GM23338 (cell line): ENCODE measurements around the gene PRSS48. TPM values are rescaled to one million over a fixed set of nuclear protein-coding genes. Genes with fewer than 3 reads are reported as not detected.

Source experiments
- ATAC-seq: fragments of 200-7000 bp; cut with Tn5 transposase; 3 replicates; pipeline ENCODE4 v1.9.1; 2020
- DNase-seq: peaks from one replicate; pipeline ENCODE4 v3.0.0-alpha.2; 2015; ENCODE audit warnings: low spot score
- H2AFZ ChIP-seq: fragments of 200-600 bp; sonication (generic); 2 replicates; pipeline ENCODE4 v1.8.0; 2016; ENCODE audit warnings: antibody characterized with exemption, mild to moderate bottlenecking, moderate library complexity
- H3F3A ChIP-seq: fragments of 200-600 bp; sonication (generic); replicated peaks from 2 replicates; pipeline ENCODE4 v1.8.0; 2017; ENCODE audit warnings: antibody characterized with exemption, mixed run types, low read depth
- H3K27ac ChIP-seq: fragments of 200-600 bp; sonication (generic); 2 replicates; pipeline ENCODE4 v1.6.1; 2016; ENCODE audit warnings: low read depth
- H3K27me3 ChIP-seq: fragments of 200-600 bp; sonication (generic); 2 replicates; pipeline ENCODE4 v1.8.0; 2016; ENCODE audit warnings: mild to moderate bottlenecking, mixed run types, moderate library complexity; ENCODE audit not compliant: insufficient read depth
- H3K36me3 ChIP-seq: fragments of 200-600 bp; sonication (generic); 2 replicates; pipeline ENCODE4 v1.8.0; 2016; ENCODE audit warnings: mild to moderate bottlenecking; ENCODE audit not compliant: insufficient read depth
- H3K4me1 ChIP-seq: fragments of 200-600 bp; sonication (generic); 2 replicates; pipeline ENCODE4 v1.8.0; 2016; ENCODE audit warnings: mild to moderate bottlenecking, moderate library complexity; ENCODE audit not compliant: insufficient read depth
- H3K4me2 ChIP-seq: fragments of 200-600 bp; sonication (generic); 2 replicates; pipeline ENCODE4 v1.7.1; 2017; ENCODE audit warnings: mixed run types
- H3K4me3 ChIP-seq: fragments of 200-600 bp; sonication (generic); 2 replicates; pipeline ENCODE4 v1.6.1; 2016; ENCODE audit warnings: mixed run types
- H3K79me2 ChIP-seq: fragments of 200-600 bp; sonication (generic); replicated peaks from 2 replicates; pipeline ENCODE4 v1.8.0; 2017; ENCODE audit warnings: mild to moderate bottlenecking; ENCODE audit not compliant: insufficient read depth
- H3K9me2 ChIP-seq: fragments of 200-600 bp; sonication (generic); 2 replicates; pipeline ENCODE4 v1.8.0; 2017; ENCODE audit not compliant: insufficient read depth
- H4K20me1 ChIP-seq: fragments of 200-600 bp; sonication (generic); replicated peaks from 2 replicates; pipeline ENCODE4 v1.8.0; 2017; ENCODE audit warnings: mild to moderate bottlenecking; ENCODE audit not compliant: insufficient read depth
- H3K27ac Mint-ChIP-seq: 2 replicates; pipeline ENCODE4 v1.8.0; 2020; ENCODE audit warnings: inconsistent platforms, mild to moderate bottlenecking, moderate library complexity, mixed read lengths
- H3K27me3 Mint-ChIP-seq: 3 replicates; pipeline ENCODE4 v1.8.0; 2022; ENCODE audit warnings: low read depth, mild to moderate bottlenecking, moderate library complexity, mixed read lengths, inconsistent platforms; ENCODE audit not compliant: insufficient read depth, poor library complexity
- H3K36me3 Mint-ChIP-seq: 3 replicates; pipeline ENCODE4 v1.8.0; 2021; ENCODE audit warnings: low read depth, mild to moderate bottlenecking, inconsistent platforms, moderate library complexity, mixed read lengths
- H3K4me1 Mint-ChIP-seq: 3 replicates; pipeline ENCODE4 v1.8.0; 2020; ENCODE audit warnings: mild to moderate bottlenecking, inconsistent platforms, mixed read lengths
- H3K4me3 Mint-ChIP-seq: 3 replicates; pipeline ENCODE4 v1.8.0; 2021; ENCODE audit warnings: moderate library complexity, mild to moderate bottlenecking, inconsistent platforms, mixed read lengths
- H3K9me3 Mint-ChIP-seq: 3 replicates; pipeline ENCODE4 v1.8.0; 2020; ENCODE audit warnings: moderate library complexity, mild to moderate bottlenecking, inconsistent platforms, mixed read lengths
- CREB1 ChIP-seq: fragments of 250-450 bp; sonication (Bioruptor Pico); IDR thresholded peaks from 2 replicates; pipeline ENCODE4 v1.5.0; 2020; ENCODE audit warnings: low read depth, mild to moderate bottlenecking, moderate library complexity
- EZH2 ChIP-seq: fragments of 200-600 bp; sonication (generic); IDR thresholded peaks from one replicate; pipeline ENCODE4 v1.8.0; 2017; ENCODE audit warnings: antibody characterized with exemption, mild to moderate bottlenecking, low read depth; ENCODE audit not compliant: unreplicated experiment
- EZH2phosphoT487 ChIP-seq: fragments of 200-600 bp; sonication (generic); IDR thresholded peaks from one replicate; pipeline ENCODE4 v1.8.1; 2018; ENCODE audit warnings: antibody characterized with exemption; ENCODE audit not compliant: unreplicated experiment
- JUNB ChIP-seq: IDR thresholded peaks from one replicate; pipeline ENCODE4 v1.6.1; 2016; ENCODE audit warnings: antibody characterized with exemption; ENCODE audit not compliant: unreplicated experiment
- NANOG ChIP-seq: IDR thresholded peaks from 2 replicates; pipeline ENCODE4 v1.6.1; 2016; ENCODE audit warnings: antibody characterized with exemption, borderline replicate concordance
- POLR2AphosphoS5 ChIP-seq: IDR thresholded peaks from 2 replicates; pipeline ENCODE4 v1.6.1; 2016; ENCODE audit warnings: antibody characterized with exemption, low read depth
- STAT1 ChIP-seq: IDR thresholded peaks from one replicate; pipeline ENCODE4 v1.6.1; 2016; ENCODE audit warnings: antibody characterized with exemption; ENCODE audit not compliant: unreplicated experiment
- ZNF114 ChIP-seq: fragments of 250-450 bp; sonication (Bioruptor Pico); IDR thresholded peaks from 2 replicates; pipeline ENCODE4 v1.5.0; 2020; ENCODE audit warnings: mild to moderate bottlenecking, moderate library complexity
- ZNF331 ChIP-seq: fragments of 250-450 bp; sonication (Bioruptor Pico); IDR thresholded peaks from 2 replicates; pipeline ENCODE4 v1.5.0; 2020; ENCODE audit warnings: low read depth, mild to moderate bottlenecking, moderate library complexity
- polyA plus RNA-seq: library from polyadenylated mRNA; unstranded; fragments of >200 nt; fragmentation: Nextera tagmentation; extraction: Ambion mirVana; gene quantifications from 2 replicates; pipeline ENCODE4 v1.2.1, GENCODE V29; 2016
- total RNA-seq: library from RNA; depleted of rRNA; stranded (reverse); fragments of >200 nt; shearing (Covaris generic); gene quantifications from 2 replicates; pipeline ENCODE4 v1.2.3, GENCODE V29; 2014
- TF ChIP-seq, protein P1 (sequence below), 2 experiments: fragments of 200-600 bp in 1 of 2; sonication (generic) in 1 of 2; conservative IDR thresholded peaks; 2 replicates each; pipeline versions ENCODE4 v1.5.1 to v1.6.1; 2016 to 2017; ENCODE audit warnings: antibody characterized with exemption in 2 of 2, low read depth in 2 of 2, mild to moderate bottlenecking in 2 of 2, moderate library complexity in 1 of 2
- TF ChIP-seq, protein P2 (sequence below): IDR thresholded peaks from one replicate; pipeline ENCODE4 v1.6.1; 2018; ENCODE audit warnings: antibody characterized with exemption; ENCODE audit not compliant: unreplicated experiment
- TF ChIP-seq, protein P3 (sequence below): IDR thresholded peaks from 2 replicates; pipeline ENCODE4 v1.6.1; 2016; ENCODE audit warnings: antibody characterized with exemption
- TF ChIP-seq, protein P4 (sequence below): fragments of 250-450 bp; sonication (Bioruptor Pico); IDR thresholded peaks from 2 replicates; pipeline ENCODE4 v1.5.0; 2020; ENCODE audit warnings: mild to moderate bottlenecking, moderate library complexity

Gene PRSS48
- total and polyA plus RNA-seq, 2 experiments from 2014 or later = 0.36 TPM; not detected in 1

DNA sequence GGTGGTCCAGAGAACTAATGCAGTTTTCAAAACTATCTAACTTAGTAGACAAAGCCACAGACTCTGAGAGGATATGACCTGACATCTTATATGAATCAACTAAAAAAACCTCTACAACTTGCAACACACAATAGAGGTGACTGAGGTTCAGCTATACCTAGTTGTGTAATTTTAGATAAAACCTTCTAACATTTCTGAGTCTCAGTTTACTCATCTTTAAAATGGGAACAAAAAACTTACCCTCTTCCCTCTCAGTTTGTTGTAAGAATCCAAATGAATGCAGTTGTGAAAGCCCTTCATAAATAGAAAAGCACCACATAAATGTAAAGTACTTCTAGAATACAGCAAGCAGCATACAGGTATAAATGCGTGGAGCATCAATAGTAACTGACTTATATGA is 42.5 kb downstream of the PRSS48 start:
- Histone ChIP-seq H3F3A (0 out of 2 replicates have a peak, but pooled peaks cover under 1% of the 10 kb centered on the region), H3K27me3 (no peaks in the 10 kb centered on the region), H3K36me3 (no peaks in the 10 kb centered on the region), H3K27ac (no peak overlapping the region; the same call in 1 of the 2 replicates), H3K4me3 (no peak overlapping the region), H2AFZ (no peak overlapping the region), H4K20me1 (peaks cover 13% of the 10 kb centered on the region), H3K4me2 (no peak overlapping the region), H3K79me2 (peaks cover 97% of the 10 kb centered on the region), H3K4me1 (peaks cover 36% of the 10 kb centered on the region), H3K9me2 (no peaks in the 10 kb centered on the region)
- no peak overlapping the region for H3K27ac Mint-ChIP-seq
- no peak overlapping the region for H3K4me3 Mint-ChIP-seq
- no peaks in the 10 kb centered on the region for H3K9me3 Mint-ChIP-seq
- no peaks in the 10 kb centered on the region for H3K27me3 Mint-ChIP-seq
- TF ChIP-seq, protein P1, sequence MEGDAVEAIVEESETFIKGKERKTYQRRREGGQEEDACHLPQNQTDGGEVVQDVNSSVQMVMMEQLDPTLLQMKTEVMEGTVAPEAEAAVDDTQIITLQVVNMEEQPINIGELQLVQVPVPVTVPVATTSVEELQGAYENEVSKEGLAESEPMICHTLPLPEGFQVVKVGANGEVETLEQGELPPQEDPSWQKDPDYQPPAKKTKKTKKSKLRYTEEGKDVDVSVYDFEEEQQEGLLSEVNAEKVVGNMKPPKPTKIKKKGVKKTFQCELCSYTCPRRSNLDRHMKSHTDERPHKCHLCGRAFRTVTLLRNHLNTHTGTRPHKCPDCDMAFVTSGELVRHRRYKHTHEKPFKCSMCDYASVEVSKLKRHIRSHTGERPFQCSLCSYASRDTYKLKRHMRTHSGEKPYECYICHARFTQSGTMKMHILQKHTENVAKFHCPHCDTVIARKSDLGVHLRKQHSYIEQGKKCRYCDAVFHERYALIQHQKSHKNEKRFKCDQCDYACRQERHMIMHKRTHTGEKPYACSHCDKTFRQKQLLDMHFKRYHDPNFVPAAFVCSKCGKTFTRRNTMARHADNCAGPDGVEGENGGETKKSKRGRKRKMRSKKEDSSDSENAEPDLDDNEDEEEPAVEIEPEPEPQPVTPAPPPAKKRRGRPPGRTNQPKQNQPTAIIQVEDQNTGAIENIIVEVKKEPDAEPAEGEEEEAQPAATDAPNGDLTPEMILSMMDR (conservative IDR thresholded peaks at IDR 0.05; ENCODE audit: low read depth in 2 of 2) = no peak
- TF ChIP-seq EZH2 (no peak), JUNB (no peak), POLR2AphosphoS5 (no peak), STAT1 (no peak), NANOG (no peak), ZNF114 (CRISPR knock-in tag) (no peak), EZH2phosphoT487 (no peak), CREB1 (CRISPR knock-in tag) (no peak), ZNF331 (no peak)
- TF ChIP-seq, protein P2, sequence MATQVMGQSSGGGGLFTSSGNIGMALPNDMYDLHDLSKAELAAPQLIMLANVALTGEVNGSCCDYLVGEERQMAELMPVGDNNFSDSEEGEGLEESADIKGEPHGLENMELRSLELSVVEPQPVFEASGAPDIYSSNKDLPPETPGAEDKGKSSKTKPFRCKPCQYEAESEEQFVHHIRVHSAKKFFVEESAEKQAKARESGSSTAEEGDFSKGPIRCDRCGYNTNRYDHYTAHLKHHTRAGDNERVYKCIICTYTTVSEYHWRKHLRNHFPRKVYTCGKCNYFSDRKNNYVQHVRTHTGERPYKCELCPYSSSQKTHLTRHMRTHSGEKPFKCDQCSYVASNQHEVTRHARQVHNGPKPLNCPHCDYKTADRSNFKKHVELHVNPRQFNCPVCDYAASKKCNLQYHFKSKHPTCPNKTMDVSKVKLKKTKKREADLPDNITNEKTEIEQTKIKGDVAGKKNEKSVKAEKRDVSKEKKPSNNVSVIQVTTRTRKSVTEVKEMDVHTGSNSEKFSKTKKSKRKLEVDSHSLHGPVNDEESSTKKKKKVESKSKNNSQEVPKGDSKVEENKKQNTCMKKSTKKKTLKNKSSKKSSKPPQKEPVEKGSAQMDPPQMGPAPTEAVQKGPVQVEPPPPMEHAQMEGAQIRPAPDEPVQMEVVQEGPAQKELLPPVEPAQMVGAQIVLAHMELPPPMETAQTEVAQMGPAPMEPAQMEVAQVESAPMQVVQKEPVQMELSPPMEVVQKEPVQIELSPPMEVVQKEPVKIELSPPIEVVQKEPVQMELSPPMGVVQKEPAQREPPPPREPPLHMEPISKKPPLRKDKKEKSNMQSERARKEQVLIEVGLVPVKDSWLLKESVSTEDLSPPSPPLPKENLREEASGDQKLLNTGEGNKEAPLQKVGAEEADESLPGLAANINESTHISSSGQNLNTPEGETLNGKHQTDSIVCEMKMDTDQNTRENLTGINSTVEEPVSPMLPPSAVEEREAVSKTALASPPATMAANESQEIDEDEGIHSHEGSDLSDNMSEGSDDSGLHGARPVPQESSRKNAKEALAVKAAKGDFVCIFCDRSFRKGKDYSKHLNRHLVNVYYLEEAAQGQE = no peak
- TF ChIP-seq, protein P3, sequence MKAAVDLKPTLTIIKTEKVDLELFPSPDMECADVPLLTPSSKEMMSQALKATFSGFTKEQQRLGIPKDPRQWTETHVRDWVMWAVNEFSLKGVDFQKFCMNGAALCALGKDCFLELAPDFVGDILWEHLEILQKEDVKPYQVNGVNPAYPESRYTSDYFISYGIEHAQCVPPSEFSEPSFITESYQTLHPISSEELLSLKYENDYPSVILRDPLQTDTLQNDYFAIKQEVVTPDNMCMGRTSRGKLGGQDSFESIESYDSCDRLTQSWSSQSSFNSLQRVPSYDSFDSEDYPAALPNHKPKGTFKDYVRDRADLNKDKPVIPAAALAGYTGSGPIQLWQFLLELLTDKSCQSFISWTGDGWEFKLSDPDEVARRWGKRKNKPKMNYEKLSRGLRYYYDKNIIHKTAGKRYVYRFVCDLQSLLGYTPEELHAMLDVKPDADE = no peak
- TF ChIP-seq, protein P4, sequence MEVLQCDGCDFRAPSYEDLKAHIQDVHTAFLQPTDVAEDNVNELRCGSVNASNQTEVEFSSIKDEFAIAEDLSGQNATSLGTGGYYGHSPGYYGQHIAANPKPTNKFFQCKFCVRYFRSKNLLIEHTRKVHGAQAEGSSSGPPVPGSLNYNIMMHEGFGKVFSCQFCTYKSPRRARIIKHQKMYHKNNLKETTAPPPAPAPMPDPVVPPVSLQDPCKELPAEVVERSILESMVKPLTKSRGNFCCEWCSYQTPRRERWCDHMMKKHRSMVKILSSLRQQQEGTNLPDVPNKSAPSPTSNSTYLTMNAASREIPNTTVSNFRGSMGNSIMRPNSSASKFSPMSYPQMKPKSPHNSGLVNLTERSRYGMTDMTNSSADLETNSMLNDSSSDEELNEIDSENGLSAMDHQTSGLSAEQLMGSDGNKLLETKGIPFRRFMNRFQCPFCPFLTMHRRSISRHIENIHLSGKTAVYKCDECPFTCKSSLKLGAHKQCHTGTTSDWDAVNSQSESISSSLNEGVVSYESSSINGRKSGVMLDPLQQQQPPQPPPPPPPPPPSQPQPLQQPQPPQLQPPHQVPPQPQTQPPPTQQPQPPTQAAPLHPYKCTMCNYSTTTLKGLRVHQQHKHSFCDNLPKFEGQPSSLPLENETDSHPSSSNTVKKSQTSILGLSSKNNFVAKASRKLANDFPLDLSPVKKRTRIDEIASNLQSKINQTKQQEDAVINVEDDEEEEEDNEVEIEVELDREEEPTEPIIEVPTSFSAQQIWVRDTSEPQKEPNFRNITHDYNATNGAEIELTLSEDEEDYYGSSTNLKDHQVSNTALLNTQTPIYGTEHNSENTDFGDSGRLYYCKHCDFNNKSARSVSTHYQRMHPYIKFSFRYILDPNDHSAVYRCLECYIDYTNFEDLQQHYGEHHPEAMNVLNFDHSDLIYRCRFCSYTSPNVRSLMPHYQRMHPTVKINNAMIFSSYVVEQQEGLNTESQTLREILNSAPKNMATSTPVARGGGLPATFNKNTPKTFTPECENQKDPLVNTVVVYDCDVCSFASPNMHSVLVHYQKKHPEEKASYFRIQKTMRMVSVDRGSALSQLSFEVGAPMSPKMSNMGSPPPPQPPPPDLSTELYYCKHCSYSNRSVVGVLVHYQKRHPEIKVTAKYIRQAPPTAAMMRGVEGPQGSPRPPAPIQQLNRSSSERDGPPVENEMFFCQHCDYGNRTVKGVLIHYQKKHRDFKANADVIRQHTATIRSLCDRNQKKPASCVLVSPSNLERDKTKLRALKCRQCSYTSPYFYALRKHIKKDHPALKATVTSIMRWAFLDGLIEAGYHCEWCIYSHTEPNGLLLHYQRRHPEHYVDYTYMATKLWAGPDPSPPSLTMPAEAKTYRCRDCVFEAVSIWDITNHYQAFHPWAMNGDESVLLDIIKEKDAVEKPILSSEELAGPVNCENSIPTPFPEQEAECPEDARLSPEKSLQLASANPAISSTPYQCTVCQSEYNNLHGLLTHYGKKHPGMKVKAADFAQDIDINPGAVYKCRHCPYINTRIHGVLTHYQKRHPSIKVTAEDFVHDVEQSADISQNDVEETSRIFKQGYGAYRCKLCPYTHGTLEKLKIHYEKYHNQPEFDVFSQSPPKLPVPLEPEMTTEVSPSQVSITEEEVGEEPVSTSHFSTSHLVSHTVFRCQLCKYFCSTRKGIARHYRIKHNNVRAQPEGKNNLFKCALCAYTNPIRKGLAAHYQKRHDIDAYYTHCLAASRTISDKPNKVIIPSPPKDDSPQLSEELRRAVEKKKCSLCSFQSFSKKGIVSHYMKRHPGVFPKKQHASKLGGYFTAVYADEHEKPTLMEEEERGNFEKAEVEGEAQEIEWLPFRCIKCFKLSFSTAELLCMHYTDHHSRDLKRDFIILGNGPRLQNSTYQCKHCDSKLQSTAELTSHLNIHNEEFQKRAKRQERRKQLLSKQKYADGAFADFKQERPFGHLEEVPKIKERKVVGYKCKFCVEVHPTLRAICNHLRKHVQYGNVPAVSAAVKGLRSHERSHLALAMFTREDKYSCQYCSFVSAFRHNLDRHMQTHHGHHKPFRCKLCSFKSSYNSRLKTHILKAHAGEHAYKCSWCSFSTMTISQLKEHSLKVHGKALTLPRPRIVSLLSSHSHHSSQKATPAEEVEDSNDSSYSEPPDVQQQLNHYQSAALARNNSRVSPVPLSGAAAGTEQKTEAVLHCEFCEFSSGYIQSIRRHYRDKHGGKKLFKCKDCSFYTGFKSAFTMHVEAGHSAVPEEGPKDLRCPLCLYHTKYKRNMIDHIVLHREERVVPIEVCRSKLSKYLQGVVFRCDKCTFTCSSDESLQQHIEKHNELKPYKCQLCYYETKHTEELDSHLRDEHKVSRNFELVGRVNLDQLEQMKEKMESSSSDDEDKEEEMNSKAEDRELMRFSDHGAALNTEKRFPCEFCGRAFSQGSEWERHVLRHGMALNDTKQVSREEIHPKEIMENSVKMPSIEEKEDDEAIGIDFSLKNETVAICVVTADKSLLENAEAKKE (CRISPR knock-in tag) = no peak
- ATAC-seq (no peak), DNase-seq (no peak)
- 0 out of 3 replicates have a peak, but pooled peaks cover 4% of the 10 kb centered on the region for H3K36me3 Mint-ChIP-seq
- peaks cover 50% of the 10 kb centered on the region for H3K4me1 Mint-ChIP-seq
